Esophagus squamous epithelium (tissue), 4 donors: Measurements from ENCODE around the gene GMPPB.
"Not testable (repeated sequence)": the region's sequence is repeated elsewhere in the genome, so short reads cannot be mapped to it uniquely, and the experiment has no call there.

Source experiments
- CTCF ChIP-seq, 6 experiments: fragments of 450-650 bp in 4 of 6; fragments of 200-600 bp in 2 of 6; sonication (generic) in 2 of 6; IDR thresholded peaks; one replicate each; pipeline ENCODE4 v1.5.1; 2016 to 2019; ENCODE audit warnings: antibody characterized with exemption in 6 of 6, mild to moderate bottlenecking in 4 of 6, moderate library complexity in 4 of 6
- POLR2A ChIP-seq, 4 donors: fragments of 450-650 bp; IDR thresholded peaks; one replicate each; pipeline ENCODE4 v1.6.1; 2017; ENCODE audit warnings: antibody characterized with exemption in 4 of 4, mild to moderate bottlenecking in 4 of 4, moderate library complexity in 3 of 4

GRCh38 chr3:49687424-49687795, 36.3 kb downstream of the GMPPB start:
- not testable (repeated sequence) for TF ChIP-seq POLR2A, CTCF (IDR thresholded peaks at IDR 0.05)
